Measurements from ENCODE around the gene IL6R.
"Not testable (repeated sequence)": the region's sequence is repeated elsewhere in the genome, so short reads cannot be mapped to it uniquely, and the experiment has no call there.

Gene IL6R

GRCh38 chr1:154404984-154405746 is at the start of gene IL6R:
Gene IL6R, plus strand, starts transcription at chr1:154405343. Its CDS starts 287 bp downstream, at chr1:154405630.
- DNase-seq (ENCODE audit: low read depth) = no peak

DNA sequence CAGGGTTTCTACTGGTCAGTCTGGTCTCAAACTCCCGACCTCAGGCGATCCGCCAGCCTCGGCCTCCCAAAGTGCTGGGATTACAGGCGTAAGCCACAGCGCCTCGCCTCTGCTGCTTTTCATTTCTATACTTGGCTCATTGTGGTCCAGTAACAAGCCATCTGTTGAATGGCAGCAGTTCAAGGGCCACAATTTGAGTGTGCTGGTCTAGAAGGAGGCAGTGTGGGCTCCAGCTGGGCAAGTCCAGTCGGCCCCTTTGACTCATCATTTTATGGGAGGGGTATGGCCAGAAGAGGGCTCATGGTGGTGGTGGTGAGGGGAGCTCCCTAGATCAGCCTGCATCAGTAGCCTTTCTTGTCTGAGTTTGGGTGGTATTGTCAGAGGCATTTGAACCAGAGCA is 46.6 kb upstream of the IL6R start:
- no peak for DNase-seq (ENCODE audit: low read depth)

GRCh38 chr1:154360288-154360687 is 44.9 kb upstream of the IL6R start:
- DNase-seq (ENCODE audit: low read depth) = no peak

DNA sequence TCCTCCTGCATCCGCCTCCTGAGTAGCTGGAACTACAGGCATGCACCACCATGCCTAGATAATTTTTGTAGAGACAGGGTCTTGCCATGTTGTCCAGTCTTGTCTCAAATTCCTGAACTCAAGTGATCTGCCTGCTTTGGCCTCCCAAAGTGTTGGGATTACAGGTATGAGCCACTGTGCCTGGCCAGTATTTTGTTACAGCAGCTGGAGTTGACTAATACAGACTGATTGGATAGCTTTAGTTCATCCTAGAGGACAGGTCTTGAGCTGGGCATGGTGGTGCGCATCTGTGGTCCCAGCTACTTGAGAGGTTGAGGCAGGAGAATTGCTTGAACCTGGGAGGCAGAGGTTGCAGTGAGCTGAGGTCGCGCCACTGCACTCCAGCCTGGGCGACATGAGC is 44.3 kb upstream of the IL6R start:
- DNase-seq (ENCODE audit: low read depth) = not testable (repeated sequence)

- no peak for DNase-seq (ENCODE audit: low read depth)
Measured at GRCh38 chr1:154361357-154361756, 43.8 kb upstream of the IL6R start.

GRCh38 chr1:154371436-154371835 is 33.7 kb upstream of the IL6R start:
- DNase-seq (ENCODE audit: low read depth) = no peak

DNA sequence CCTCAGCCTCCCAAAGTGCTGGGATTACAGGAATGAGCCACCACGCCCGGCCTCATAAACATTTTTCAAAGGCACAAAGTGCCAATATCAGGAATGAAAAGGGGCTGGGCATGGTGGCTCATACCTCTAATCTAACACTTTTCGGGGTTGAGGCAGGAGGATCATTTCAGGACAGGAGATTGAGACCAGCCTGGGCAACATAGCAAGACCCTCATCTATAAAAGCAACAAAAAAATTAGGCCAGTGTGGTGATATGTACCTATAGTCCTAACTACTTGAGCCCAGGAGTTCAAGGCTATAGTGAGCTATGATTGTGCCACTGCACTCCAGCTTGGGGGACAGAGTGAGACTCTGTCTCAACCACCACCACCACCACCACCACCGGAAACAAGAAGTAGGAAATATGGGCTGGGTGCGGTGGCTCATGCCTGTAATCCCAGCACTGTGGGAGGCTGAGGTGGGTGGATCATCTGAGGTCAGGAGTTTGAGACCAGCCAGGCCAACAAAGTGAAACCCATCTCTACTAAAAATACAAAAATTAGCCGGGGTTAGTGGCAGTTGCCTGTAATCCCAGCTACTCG is 31.3 kb upstream of the IL6R start:
- DNase-seq (ENCODE audit: low read depth) = not testable (repeated sequence)

DNA sequence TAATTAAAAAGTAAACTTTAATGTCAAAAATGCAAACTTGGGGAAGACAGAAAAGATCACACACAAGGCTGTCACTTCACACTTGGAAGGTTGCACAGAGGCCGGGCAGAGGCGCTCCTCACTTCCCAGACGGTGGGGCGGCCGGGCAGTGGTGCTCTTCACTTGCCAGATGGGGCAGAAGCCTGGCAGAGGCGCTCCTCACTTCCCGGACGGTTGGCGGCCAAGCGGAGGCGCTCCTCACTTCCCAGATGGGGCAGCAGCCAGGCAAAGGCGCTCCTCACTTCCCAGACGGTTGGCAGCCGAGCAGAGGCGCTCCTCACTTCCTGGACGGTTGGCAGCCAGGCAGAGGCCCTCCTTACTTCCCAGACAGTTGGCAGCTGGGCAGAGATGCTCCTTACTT is 25.8 kb upstream of the IL6R start:
- DNase-seq (ENCODE audit: low read depth) = no peak

DNA sequence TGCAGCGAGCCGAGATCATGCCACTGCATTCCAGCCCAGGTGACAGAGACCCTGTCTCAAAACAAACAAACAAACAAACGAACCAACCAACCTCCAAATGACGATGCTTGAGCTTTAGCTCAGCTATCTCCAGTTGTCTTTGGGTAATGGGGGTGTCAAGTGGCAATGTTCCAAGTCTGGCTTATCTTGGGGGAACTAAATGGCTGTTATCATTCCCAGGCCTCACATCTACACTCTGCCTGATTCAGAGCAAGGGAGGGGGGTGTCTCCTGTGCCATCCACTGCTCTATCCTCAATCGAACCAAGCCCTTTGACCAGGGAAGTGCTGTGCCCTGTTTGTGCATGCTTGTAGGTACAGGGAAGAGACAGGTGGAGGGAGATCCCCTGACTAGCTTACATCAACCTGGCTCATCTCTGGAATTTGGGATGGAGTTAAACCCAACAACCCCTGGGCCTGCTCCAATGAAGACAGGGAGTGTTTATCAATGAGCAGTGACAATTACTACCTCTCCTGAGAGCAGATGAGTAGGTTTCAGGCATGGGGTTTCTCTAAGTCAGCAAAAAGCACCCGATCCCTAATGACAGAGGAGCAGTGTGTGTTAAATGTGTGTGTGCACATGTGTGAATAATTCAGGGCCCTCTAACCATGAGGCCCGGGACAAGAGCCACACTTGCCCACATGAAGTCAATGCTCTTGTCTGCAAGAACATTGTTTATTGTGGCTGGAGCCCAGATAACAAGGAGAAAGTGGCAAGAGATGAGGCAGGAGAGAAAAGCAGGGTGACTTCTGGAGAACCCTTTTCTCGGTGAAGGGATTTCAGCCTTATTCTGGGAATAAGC is 20.3 kb upstream of the IL6R start:
- peak; percentile 61 for DNase-seq (ENCODE audit: low read depth)

DNA sequence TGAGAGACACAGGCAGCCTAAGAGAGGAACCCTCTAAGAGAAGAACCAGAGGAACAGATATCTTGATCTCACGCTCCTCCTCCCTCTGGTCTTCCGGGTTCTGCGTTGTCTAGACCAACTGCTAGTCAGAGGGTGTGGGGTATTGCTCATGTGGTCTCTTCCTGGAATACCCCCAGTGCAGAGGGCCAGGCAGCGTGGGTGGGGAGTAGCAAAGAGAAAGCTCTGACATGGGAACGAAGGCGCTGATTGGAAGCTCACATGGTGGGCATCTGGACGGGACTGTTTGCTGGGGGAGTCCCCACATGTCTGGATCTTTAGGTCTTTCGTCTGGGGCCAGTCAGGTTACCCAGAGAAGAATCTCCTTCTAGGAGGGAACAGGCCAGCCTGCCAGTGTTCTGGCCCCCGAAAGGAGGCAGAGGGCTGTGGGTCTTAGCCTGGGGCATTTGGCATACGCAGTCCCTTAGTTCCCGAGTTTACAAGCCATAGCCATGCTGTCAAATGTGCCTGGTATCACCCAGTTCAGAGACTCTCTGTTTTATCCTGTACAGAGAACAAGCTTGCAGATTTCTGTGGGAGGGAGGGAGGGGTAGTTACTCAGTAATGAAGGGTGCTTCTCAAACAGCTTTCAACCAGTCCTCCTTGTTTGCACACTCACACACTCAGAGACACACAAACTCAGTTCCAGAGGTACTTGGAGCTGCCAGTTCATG is 18.3 kb upstream of the IL6R start:
- DNase-seq (ENCODE audit: low read depth) = peak; percentile 70

- no peak for DNase-seq (ENCODE audit: low read depth)
Measured at GRCh38 chr1:154391086-154391770, 13.9 kb upstream of the IL6R start.

DNA sequence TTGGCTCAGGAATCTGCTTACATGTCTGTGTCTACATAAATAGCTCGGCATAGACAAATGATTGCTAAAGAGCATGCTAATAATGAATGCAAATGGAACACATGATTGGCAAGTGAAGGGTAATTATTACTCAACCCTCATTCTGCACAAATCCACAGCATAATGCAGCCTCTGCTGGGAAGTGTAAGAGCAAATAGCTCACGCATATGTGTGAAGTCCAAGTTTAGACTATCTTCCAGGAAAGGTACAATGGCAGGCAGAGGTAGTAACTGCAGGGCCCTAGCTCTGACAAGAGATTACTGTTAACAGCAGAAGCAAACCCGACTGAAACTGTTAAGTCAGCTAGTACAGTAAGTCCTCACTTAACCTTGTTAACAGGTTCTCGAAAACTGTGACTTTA is 7.0 kb upstream of the IL6R start:
- DNase-seq (ENCODE audit: low read depth) = no peak

- DNase-seq (ENCODE audit: low read depth) = no peak
Measured at GRCh38 chr1:154398678-154399077, 6.5 kb upstream of the IL6R start.

DNA sequence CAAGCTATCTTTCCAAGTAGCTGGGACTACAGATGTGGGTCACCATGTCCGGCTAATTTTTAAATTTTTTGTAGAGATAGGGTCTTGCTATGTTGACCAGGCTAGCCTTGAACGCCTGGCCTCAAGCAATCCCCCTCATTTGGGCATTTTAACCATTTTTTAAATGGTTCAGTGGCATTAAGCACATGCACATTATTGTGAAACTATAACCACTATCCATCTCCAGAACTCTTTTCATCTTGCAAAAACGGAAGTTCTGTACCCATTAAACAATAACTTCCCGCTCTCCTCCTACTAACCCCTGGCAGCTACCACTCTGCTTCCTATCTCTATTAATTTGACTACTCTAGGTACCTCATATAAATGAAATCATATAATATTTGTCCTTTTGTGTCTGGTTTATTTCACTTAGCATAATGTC is 4.8 kb upstream of the IL6R start:
- DNase-seq (ENCODE audit: low read depth) = no peak

DNA sequence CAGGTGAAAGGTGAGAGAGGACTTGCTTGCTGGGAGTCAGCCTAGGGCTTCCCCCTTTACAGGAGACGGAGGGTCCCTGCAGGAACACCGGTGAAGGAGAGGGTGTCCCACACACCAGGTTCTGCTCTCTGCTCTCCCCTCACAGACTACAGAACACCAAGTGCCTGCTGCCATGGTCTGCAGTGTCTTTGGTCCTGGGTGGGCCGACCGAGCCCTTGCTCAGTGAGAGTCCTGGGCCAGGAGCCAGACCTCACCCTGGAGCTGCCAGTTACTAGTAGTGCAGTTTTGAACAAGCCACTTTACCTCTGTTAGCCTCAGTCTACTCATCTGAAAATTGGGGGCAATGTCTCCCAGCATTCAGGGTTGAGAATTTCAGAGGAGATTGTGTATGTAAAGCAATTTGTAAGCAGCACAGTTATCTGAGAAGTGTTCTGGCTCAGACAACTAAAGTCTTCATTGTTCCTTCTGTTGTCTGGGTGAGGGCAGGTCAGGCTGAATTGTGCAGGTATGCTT is 2.7 kb upstream of the IL6R start:
- DNase-seq (ENCODE audit: low read depth) = no peak

DNA sequence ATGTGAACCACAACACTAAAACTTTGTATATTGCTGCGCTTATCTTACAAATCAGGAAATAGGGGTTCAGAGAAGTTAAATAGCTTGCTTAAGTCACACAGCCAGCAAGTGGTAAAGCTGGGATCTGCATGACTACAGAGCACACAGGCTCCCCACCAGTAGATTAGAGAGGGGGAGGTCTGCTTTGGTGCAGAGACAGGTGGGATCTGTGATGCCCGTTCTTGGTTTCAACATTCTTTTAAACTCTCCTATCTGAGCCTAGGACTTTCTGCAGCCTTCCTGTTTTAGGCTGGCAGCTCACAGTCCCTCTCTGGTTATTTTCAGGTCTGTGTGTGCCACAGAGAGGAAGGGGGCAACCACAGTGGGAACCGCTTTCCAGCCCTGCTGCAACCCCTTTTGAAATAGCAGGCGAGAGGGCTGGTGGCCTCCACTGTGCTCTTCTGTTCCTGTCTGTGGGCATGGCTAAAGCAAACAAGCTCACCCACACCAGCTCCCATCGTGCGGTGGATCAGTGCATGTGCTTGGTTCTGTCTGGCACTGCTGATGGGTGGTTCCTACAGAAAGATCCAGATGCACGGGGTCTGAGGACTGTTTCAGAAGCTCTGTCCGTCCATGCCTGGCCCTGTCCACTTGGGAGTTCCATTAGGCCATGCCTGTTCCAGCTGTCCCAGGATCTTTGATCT is 1.7 kb upstream of the IL6R start:
- peak; percentile 71 for DNase-seq (ENCODE audit: low read depth)

DNA sequence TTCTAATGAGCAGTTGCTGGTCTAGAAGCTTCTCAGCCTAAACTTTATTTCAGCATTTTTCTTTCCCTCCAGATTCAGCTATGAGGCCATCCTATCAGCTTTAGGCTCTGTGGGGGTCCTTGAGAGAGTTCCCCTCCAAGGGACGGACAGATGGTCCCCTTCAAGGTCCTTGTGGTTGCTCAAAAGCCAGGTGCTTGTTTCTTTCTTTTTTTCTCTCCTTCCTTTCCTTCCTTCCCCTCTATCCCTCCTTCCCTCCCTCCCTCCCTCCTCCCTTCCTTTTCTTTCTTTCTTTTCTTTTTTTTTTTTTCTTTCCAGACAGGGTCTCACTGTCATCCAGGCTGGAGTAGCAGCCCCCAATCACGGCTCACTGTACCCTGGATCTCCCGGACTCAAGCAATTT is 1.2 kb upstream of the IL6R start:
- DNase-seq (ENCODE audit: low read depth) = no peak

GRCh38 chr1:154404511-154404931 is 622 bp upstream of the IL6R start:
- no peak for DNase-seq (ENCODE audit: low read depth)

- DNase-seq (ENCODE audit: low read depth) = no peak
Measured at GRCh38 chr1:154405747-154406571, 816 bp downstream of the IL6R start.

DNA sequence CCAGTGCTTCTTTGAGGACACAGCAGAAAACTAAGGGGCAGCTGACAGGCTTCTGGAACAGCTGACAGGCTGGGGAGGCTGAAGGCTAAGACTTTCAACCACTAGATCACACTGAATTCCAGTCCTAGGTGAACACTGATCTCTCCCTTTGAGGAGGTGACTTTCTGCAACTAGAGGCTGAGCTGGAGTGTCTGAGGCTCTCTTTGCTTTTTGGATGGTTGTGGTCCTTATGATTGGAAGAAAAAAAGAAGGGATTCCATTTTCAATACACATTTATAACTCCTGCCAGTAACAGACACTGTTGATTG is 1.4 kb downstream of the IL6R start:
- no peak for DNase-seq (ENCODE audit: low read depth)

All from CMK (cell line).